Effector memory CD8-positive, alpha-beta T cell (primary cell): ENCODE results near the gene RNF141.

ENCODE experiments used
- ATAC-seq: fragments of 150-1000 bp; cut with Tn5 transposase; replicated peaks from 2 replicates; pipeline ENCODE4 v1.10.0; 2021; ENCODE audit warnings: mild to moderate bottlenecking, moderate library complexity
- DNase-seq, 3 experiments: peaks; one replicate each; pipeline ENCODE4 v3.0.0; 2021
- H3K27ac Mint-ChIP-seq, 2 donors: one replicate each; pipeline ENCODE4 v1.8.0; 2022; ENCODE audit warnings: mild to moderate bottlenecking in 2 of 2, mixed read lengths in 2 of 2, moderate library complexity in 2 of 2
- H3K27me3 Mint-ChIP-seq, 2 donors: one replicate each; pipeline ENCODE4 v1.8.0; 2022; ENCODE audit warnings: mixed read lengths in 2 of 2
- H3K36me3 Mint-ChIP-seq: one replicate; pipeline ENCODE4 v1.8.0; 2022; ENCODE audit warnings: mild to moderate bottlenecking, moderate library complexity, mixed read lengths; ENCODE audit not compliant: insufficient read depth
- H3K4me1 Mint-ChIP-seq, 2 donors: one replicate each; pipeline ENCODE4 v1.8.0; 2022; ENCODE audit warnings: low read depth in 2 of 2, mixed read lengths in 2 of 2
- H3K4me3 Mint-ChIP-seq, 2 donors: one replicate each; pipeline ENCODE4 v1.8.0; 2022; ENCODE audit warnings: mild to moderate bottlenecking in 2 of 2, mixed read lengths in 2 of 2, moderate library complexity in 2 of 2
- H3K9me3 Mint-ChIP-seq, 2 donors: one replicate each; pipeline ENCODE4 v1.8.0; 2022; ENCODE audit warnings: mixed read lengths in 2 of 2

Gene RNF141

GRCh38 chr11:10497371-10498021 lies 43.5 kb downstream of the RNF141 start:
- Mint-ChIP-seq H3K4me1 (peaks cover 0 to 4% of the 10 kb centered on the region in 2 donors), H3K27me3 (no peaks in the 10 kb centered on the region), H3K9me3 (no peaks in the 10 kb centered on the region), H3K36me3 (peaks cover 42% of the 10 kb centered on the region), H3K27ac (peak overlapping the region in 1 of 2 donors; percentile 62), H3K4me3 (no peak overlapping the region)
- DNase-seq (no peak), ATAC-seq (no peak)

DNA sequence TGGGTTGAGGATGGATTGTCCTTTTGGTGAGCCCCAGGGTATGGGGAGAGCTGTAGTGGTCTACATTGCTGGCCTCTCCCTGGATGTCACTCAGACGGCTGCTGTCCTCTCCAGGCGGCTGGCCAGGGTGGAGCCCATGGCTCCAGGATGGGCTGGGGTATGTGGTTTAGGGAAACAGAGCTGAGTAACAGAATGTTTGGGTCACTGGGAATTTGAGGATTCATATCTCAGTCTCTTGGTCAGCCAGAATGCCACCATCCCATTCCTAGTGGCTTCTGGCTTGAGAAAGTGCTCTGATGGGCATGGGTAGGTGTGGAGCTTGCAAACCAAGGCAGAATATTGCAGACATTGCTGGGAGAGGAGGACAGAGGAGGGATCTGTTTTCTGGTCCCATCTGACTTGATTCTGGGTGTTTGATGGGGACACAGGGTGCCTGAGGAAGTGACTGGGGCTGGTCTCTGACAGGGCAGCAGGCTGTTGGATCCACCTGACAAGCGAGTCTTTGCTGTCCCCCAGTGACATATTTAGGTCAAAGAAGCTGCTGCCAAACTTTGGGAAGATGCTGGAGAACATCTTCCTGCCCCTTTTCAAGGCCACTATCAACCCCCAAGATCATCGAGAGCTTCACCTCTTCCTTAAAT lies 44.6 kb downstream of the RNF141 start:
- Mint-ChIP-seq H3K27me3 (no peaks in the 10 kb centered on the region), H3K4me1 (peaks cover 0 to 4% of the 10 kb centered on the region in 2 donors), H3K9me3 (no peaks in the 10 kb centered on the region), H3K36me3 (peaks cover 36% of the 10 kb centered on the region), H3K4me3 (no peak overlapping the region), H3K27ac (peak overlapping the region in 1 of 2 donors; percentile 84)
- ATAC-seq: no peak
- DNase-seq: no peak

DNA sequence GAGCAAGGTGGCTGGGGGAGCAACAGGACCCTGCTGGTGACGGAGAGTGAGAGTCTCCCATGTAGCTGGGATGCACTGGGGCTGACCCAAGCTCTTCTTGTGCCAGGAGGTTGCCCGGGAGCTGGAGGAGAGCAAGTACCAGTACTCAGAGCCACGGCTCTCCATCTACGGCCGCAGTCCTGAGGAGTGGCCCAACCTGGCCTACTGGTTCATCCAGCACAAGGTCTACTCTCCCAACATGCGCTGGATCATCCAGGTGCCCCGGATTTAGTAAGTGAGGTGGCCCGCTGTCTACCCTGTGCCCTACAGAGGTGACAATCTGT lies 45.6 kb downstream of the RNF141 start:
- H3K36me3 Mint-ChIP-seq: peaks cover 34% of the 10 kb centered on the region
- H3K27ac Mint-ChIP-seq: peak overlapping the region in 1 of 2 donors; percentile 69

DNA sequence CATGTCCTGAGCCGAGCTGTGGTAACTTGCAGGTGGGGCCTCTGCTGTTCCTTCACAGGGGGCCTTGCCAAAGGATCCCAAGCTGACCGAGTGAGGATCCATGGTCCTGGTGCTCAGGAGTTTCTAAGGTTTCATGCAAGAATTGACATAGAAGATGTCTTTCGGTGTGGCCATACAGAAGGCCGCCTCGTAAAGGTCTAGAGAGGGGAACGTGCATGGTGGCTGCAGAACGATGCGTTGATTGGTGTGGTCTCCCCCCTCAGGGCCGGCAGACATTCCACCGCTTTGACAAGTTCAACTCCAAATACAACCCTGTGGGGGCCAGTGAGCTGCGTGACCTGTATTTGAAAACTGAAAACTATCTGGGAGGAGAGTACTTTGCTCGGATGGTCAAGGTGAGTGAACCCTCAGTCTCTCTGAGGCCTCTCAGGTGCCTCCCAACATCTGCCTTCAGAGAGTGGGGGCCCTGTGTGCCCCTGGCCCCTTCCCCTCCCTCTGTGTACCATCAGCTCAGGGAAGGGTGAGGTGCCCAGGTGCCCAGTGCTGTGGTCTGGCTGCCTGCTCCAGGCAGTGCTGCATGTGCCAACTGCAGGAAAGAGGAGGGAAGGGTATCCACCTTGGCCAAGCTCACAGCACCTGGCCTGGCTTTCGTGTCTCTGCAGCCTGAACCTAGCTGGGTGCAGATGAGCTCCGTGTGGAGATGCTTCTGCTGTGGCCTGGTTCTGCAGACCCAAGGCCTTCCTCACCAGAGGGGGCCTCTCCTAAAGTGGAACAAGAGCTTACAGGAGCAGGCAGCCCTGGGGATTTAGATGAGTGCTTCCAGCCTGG lies 46.1 kb downstream of the RNF141 start:
- peaks cover 34% of the 10 kb centered on the region for H3K36me3 Mint-ChIP-seq
- no peaks in the 10 kb centered on the region for H3K9me3 Mint-ChIP-seq
- H3K4me3 Mint-ChIP-seq: no peak overlapping the region
- peaks cover 3 to 6% of the 10 kb centered on the region in 2 donors for H3K4me1 Mint-ChIP-seq
- no peaks in the 10 kb centered on the region for H3K27me3 Mint-ChIP-seq
- H3K27ac Mint-ChIP-seq: peak overlapping the region in 1 of 2 donors; percentile 69
- ATAC-seq (no peak), DNase-seq (no peak)

More for the DNA sequence above, 45.6 kb downstream of the RNF141 start:
- Mint-ChIP-seq H3K9me3 (no peaks in the 10 kb centered on the region), H3K27me3 (no peaks in the 10 kb centered on the region), H3K4me1 (peaks cover 0 to 4% of the 10 kb centered on the region in 2 donors), H3K4me3 (no peak overlapping the region)
- no peak for ATAC-seq
- DNase-seq: no peak

DNA sequence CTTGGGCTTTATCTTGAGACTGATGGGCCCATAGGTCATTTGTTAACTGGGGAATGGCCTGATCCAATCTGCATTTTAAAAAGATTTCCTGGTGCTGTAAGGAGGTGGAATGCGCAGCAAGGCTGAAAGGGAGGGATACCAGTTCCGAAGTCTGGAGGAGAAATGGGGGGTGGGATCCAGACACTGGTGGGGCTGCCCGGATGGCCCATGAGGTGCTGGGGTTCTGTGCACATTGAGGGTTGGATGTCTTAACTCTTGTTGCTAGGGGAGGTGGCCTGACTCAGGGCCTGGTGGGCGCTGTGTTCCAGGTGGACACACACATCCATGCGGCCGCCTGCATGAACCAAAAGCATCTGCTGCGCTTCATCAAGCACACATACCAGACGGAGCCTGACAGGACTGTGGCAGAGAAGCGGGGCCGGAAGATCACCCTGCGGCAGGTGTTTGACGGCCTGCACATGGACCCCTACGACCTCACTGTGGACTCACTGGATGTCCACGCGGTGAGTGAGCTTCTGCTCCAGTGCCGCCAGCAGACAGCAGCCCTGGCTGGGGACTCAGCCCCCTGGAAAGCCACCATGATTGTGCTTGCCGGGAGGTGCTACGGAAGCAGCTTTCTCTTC lies 47.8 kb downstream of the RNF141 start:
- no peak overlapping the region for H3K4me3 Mint-ChIP-seq
- DNase-seq (no peak), ATAC-seq (no peak)
- no peak overlapping the region for H3K27ac Mint-ChIP-seq
- no peaks in the 10 kb centered on the region for H3K9me3 Mint-ChIP-seq
- H3K36me3 Mint-ChIP-seq: peaks cover 28% of the 10 kb centered on the region
- no peaks in the 10 kb centered on the region for H3K27me3 Mint-ChIP-seq
- peaks cover 13 to 14% of the 10 kb centered on the region in 2 donors for H3K4me1 Mint-ChIP-seq

- peaks cover 24% of the 10 kb centered on the region for H3K36me3 Mint-ChIP-seq
- H3K27me3 Mint-ChIP-seq: no peaks in the 10 kb centered on the region
- DNase-seq: no peak
- ATAC-seq: no peak
- H3K9me3 Mint-ChIP-seq: no peaks in the 10 kb centered on the region
- H3K27ac Mint-ChIP-seq: peak overlapping the region in 1 of 2 donors; percentile 81
- H3K4me3 Mint-ChIP-seq: no peak overlapping the region
- peaks cover 17% of the 10 kb centered on the region in 2 donors for H3K4me1 Mint-ChIP-seq
Measured at GRCh38 chr11:10492084-10492483, 48.9 kb downstream of the RNF141 start.

DNA sequence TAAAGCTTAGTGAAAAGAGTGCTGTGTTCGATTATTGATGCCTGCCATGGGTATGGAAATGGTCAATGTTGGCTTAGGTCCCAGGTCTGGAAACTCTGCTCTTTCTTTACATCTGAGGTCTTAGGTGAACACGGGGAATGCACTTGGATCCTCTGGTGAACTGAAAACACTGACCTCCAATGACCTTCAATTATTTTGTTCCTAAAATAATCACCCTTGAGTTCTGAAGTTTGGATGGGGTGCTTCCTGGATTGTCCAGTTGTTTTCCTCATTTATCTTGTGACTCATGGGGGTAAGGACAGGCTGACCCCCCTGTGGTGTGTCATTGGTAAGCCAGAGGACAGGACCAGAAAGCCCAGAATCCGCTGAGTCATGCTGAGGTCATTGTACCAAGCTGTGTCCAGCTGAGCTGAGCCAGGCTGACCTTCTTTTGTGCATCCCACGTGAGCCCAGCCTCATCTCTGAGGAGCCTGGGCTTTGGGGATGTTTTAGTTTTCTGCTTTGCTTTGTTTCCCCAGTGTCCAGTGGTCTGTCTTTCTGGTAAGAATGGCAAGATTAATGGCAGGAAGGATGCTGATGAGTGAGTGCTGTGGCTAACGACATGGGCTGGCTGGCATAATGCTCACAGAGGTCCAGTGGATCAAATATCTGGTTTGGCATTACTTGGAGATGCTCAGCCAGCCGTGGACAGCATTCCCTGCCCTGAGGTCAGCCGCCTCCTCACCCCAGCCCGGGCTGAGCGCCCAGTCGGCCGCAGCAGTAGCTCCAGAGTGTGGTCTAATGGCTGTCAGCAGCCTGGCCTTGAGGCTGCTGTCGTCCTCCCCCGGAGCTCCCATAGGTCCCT lies 50.4 kb downstream of the RNF141 start:
- no peaks in the 10 kb centered on the region for H3K9me3 Mint-ChIP-seq
- H3K36me3 Mint-ChIP-seq: peaks cover 20% of the 10 kb centered on the region
- DNase-seq (no peak), ATAC-seq (no peak)
- H3K4me1 Mint-ChIP-seq: peaks cover 13 to 17% of the 10 kb centered on the region in 2 donors
- no peaks in the 10 kb centered on the region for H3K27me3 Mint-ChIP-seq
- H3K4me3 Mint-ChIP-seq: no peak overlapping the region
- peak overlapping the region; percentile 83 to 94 for H3K27ac Mint-ChIP-seq

GRCh38 chr11:10490032-10490397 lies 51.0 kb downstream of the RNF141 start:
- H3K4me3 Mint-ChIP-seq: no peak overlapping the region
- H3K9me3 Mint-ChIP-seq: no peaks in the 10 kb centered on the region
- H3K36me3 Mint-ChIP-seq: peaks cover 14% of the 10 kb centered on the region
- H3K27me3 Mint-ChIP-seq: no peaks in the 10 kb centered on the region
- DNase-seq (no peak), ATAC-seq (no peak)
- H3K4me1 Mint-ChIP-seq: peaks cover 13 to 17% of the 10 kb centered on the region in 2 donors
- peak overlapping the region; percentile 83 to 94 for H3K27ac Mint-ChIP-seq

DNA sequence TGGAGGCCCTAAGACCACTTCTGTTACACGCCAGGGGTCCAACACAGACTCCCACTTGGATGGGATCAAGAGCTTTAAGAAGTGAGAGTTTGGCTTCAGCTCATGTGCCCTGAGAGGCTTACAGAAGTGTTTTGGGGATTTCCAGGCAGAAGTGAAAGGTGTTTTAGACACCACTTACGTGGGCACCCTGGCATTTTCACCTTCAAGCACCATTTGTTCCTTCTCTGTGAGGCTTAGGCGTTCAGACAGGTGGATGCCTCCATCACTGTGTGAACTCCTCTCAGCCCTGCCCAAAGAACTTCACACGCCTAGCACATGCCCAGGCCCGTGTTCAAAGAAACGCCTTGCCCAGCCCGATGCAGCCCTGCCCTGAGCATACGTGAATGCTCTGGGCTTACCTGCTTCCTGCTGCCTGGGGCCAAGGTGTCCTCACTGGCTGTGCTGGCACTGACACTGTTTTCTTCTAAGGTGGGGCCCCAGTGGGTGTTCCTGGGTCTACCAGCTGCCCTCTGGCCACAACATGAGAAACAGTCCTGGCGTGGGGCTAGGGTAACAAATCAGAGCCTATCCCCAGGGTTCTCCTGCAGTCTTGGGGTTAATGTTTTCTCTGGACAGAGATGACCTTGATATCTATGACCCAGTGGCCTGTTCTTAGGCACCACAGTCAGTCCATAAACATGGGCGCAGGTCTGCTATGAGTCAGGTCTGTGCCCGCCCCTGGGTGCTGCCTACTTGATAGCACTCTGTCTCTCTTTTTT lies 51.9 kb downstream of the RNF141 start:
- peak; percentile 76 for ATAC-seq
- H3K4me3 Mint-ChIP-seq: no peak overlapping the region
- no peak for DNase-seq
- no peaks in the 10 kb centered on the region for H3K9me3 Mint-ChIP-seq
- H3K27me3 Mint-ChIP-seq: no peaks in the 10 kb centered on the region
- H3K27ac Mint-ChIP-seq: peak overlapping the region; percentile 83 to 94
- H3K4me1 Mint-ChIP-seq: peaks cover 13 to 17% of the 10 kb centered on the region in 2 donors
- H3K36me3 Mint-ChIP-seq: peaks cover 8% of the 10 kb centered on the region

- Mint-ChIP-seq H3K4me1 (peaks cover 13 to 17% of the 10 kb centered on the region in 2 donors), H3K36me3 (peaks cover 8% of the 10 kb centered on the region), H3K27ac (peak overlapping the region; percentile 70 to 94), H3K9me3 (no peaks in the 10 kb centered on the region), H3K4me3 (no peak overlapping the region), H3K27me3 (no peaks in the 10 kb centered on the region)
- ATAC-seq (no peak), DNase-seq (no peak)
Measured at GRCh38 chr11:10488121-10488933, 52.7 kb downstream of the RNF141 start.

DNA sequence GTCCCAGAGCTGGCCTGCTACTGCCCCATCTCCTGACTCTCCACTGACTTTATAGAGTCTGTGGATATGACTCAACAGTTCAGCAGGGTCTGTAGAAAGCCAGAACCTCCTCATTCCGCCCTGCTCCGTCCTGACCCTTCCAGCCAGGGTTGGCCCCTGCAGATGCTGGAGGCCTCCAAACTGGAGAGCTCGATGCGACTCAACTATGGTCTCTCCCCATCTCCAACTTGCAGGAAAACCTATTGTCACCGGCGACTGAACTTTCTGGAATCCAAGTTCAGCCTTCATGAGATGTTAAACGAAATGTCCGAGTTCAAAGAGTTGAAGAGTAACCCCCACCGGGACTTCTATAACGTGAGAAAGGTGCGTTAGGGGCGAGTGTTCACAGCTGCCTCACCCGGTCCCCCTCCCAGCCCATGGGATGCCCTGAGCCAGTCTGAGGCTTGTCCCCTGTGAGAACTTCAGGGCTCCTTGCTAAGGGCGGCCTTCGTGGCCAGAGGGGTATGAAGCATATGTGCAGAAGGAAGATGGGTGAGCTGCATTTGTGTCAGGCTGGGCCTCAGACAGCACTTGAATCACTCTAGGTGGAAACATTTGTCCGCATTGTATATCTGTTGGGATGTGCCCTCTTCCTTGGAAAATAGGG lies 53.9 kb downstream of the RNF141 start:
- DNase-seq (no peak), ATAC-seq (no peak)
- Mint-ChIP-seq H3K4me3 (no peak overlapping the region), H3K9me3 (no peaks in the 10 kb centered on the region), H3K27me3 (no peaks in the 10 kb centered on the region), H3K36me3 (peaks cover 11% of the 10 kb centered on the region), H3K27ac (peak overlapping the region in 1 of 2 donors; percentile 94), H3K4me1 (peaks cover 15 to 17% of the 10 kb centered on the region in 2 donors)
